MM.1S (cell line): ENCODE results near the gene SLC49A3.

Source experiments
- DNase-seq: peaks from one replicate; pipeline ENCODE4 v3.0.0-alpha.2; 2015
- H2AFZ ChIP-seq: fragments of 300-600 bp; sonication (generic); 2 replicates; pipeline ENCODE4 v1.6.0; 2016; ENCODE audit warnings: antibody characterized with exemption, low read length
- H3F3A ChIP-seq: fragments of 300-600 bp; sonication (generic); 2 replicates; pipeline ENCODE4 v1.6.1; 2016; ENCODE audit warnings: mild to moderate bottlenecking, antibody characterized with exemption, low read length, moderate library complexity, mixed read lengths; ENCODE audit not compliant: insufficient read depth
- H3K27ac ChIP-seq: fragments of 300-600 bp; sonication (generic); 2 replicates; pipeline ENCODE4 v1.5.1; 2016; ENCODE audit warnings: mild to moderate bottlenecking, low read length
- H3K27me3 ChIP-seq: fragments of 300-600 bp; sonication (generic); replicated peaks from 2 replicates; pipeline ENCODE4 v1.6.0; 2016; ENCODE audit warnings: low read length; ENCODE audit not compliant: insufficient read depth
- H3K36me3 ChIP-seq: fragments of 300-600 bp; sonication (generic); replicated peaks from 2 replicates; pipeline ENCODE4 v1.6.1; 2016; ENCODE audit warnings: mild to moderate bottlenecking, low read length, mixed read lengths; ENCODE audit not compliant: insufficient read depth
- H3K4me1 ChIP-seq: fragments of 300-600 bp; sonication (generic); 2 replicates; pipeline ENCODE4 v1.6.1; 2016; ENCODE audit warnings: low read length, mixed read lengths
- H3K4me2 ChIP-seq: fragments of 300-600 bp; sonication (generic); 2 replicates; pipeline ENCODE4 v1.6.0; 2016; ENCODE audit warnings: low read depth, low read length
- H3K4me3 ChIP-seq: fragments of 300-600 bp; sonication (generic); 2 replicates; pipeline ENCODE4 v1.5.1; 2016; ENCODE audit warnings: low read length, mixed read lengths
- H3K79me2 ChIP-seq: fragments of 300-600 bp; sonication (generic); 2 replicates; pipeline ENCODE4 v1.6.1; 2016; ENCODE audit warnings: mixed run types, low read length, mixed read lengths
- H3K9ac ChIP-seq: fragments of 300-600 bp; sonication (generic); 2 replicates; pipeline ENCODE4 v1.6.1; 2016; ENCODE audit warnings: low read length, mixed read lengths
- H3K9me2 ChIP-seq: fragments of 300-600 bp; sonication (generic); replicated peaks from 2 replicates; pipeline ENCODE4 v1.6.1; 2016; ENCODE audit warnings: mild to moderate bottlenecking, low read length, mixed read lengths; ENCODE audit not compliant: insufficient read depth
- H3K9me3 ChIP-seq: fragments of 300-600 bp; sonication (generic); replicated peaks from 2 replicates; pipeline ENCODE4 v1.6.1; 2016; ENCODE audit warnings: mild to moderate bottlenecking, low read length, mixed read lengths; ENCODE audit not compliant: insufficient read depth
- H4K20me1 ChIP-seq: fragments of 300-600 bp; sonication (generic); 2 replicates; pipeline ENCODE4 v1.6.1; 2016; ENCODE audit warnings: mild to moderate bottlenecking, low read length, moderate library complexity, mixed read lengths; ENCODE audit not compliant: insufficient read depth
- CTCF ChIP-seq: fragments of 300-600 bp; sonication (generic); IDR thresholded peaks from 2 replicates; pipeline ENCODE4 v1.5.1; 2016; ENCODE audit warnings: antibody characterized with exemption, low read length, mixed read lengths
- EZH2 ChIP-seq: fragments of 300-600 bp; sonication (generic); optimal IDR thresholded peaks from 2 replicates; pipeline ENCODE3; 2017; ENCODE audit warnings: low read depth, mild to moderate bottlenecking, antibody characterized with exemption, low read length, mixed read lengths
- EZH2phosphoT487 ChIP-seq: fragments of 300-600 bp; sonication (generic); IDR thresholded peaks from 2 replicates; pipeline ENCODE4 v1.6.1; 2018; ENCODE audit warnings: antibody characterized with exemption, low read length

Gene SLC49A3

GRCh38 chr4:712916-713632 is 24.1 kb upstream of the SLC49A3 start:
- no peak overlapping the region for H2AFZ ChIP-seq
- no peaks in the 10 kb centered on the region for H3K27me3 ChIP-seq
- H3K79me2 ChIP-seq, result no peaks in the 10 kb centered on the region
- no peaks in the 10 kb centered on the region for H3F3A ChIP-seq
- H3K36me3 ChIP-seq, result no peaks in the 10 kb centered on the region
- no peak overlapping the region for H3K4me3 ChIP-seq
- H3K4me2 ChIP-seq, result no peak overlapping the region
- H4K20me1 ChIP-seq, result no peaks in the 10 kb centered on the region
- H3K27ac ChIP-seq, result no peak overlapping the region
- H3K9me2 ChIP-seq, result no peaks in the 10 kb centered on the region
- H3K9me3 ChIP-seq, result no peaks in the 10 kb centered on the region
- H3K4me1 ChIP-seq, result no peaks in the 10 kb centered on the region
- no peak overlapping the region for H3K9ac ChIP-seq
- TF ChIP-seq EZH2phosphoT487 (no peak), CTCF (no peak), EZH2 (no peak)
- no peak for DNase-seq

- no peak overlapping the region for H3K4me3 ChIP-seq
- H3K36me3 ChIP-seq, result no peaks in the 10 kb centered on the region
- no peaks in the 10 kb centered on the region for H3K9me2 ChIP-seq
- H3K27ac ChIP-seq, result no peak overlapping the region
- no peaks in the 10 kb centered on the region for H3K27me3 ChIP-seq
- H3K9me3 ChIP-seq, result no peaks in the 10 kb centered on the region
- DNase-seq, result no peak
- no peaks in the 10 kb centered on the region for H4K20me1 ChIP-seq
- no peak overlapping the region for H3K9ac ChIP-seq
- H2AFZ ChIP-seq, result no peak overlapping the region
- H3F3A ChIP-seq, result no peaks in the 10 kb centered on the region
- no peak overlapping the region for H3K4me2 ChIP-seq
- no peaks in the 10 kb centered on the region for H3K4me1 ChIP-seq
- H3K79me2 ChIP-seq, result no peaks in the 10 kb centered on the region
- no peak for TF ChIP-seq EZH2phosphoT487
- TF ChIP-seq EZH2, result no peak
- no peak for TF ChIP-seq CTCF
Measured at GRCh38 chr4:712093-712492, 23.1 kb upstream of the SLC49A3 start.

DNA sequence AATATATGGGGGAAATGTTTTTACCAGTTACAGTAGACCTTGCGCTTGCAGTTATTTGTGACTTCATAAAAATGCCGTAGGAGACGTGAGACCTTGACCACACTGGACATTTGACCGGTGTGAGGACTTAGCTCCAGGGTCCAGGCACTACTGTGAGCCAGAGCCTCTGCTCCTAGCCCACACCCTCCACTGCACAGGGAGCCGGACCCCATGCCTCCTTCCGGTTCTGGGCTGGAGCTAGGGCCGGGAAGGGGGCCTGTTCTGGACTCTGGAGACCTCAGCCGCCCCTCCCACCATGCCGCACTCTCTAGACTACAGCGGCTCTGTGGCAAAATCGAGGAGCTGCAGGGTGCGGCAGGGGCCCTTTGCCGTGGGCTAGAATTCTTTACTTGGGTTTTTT is 22.0 kb upstream of the SLC49A3 start:
- no peak overlapping the region for H3K4me3 ChIP-seq
- H3K9me3 ChIP-seq, result no peaks in the 10 kb centered on the region
- no peak for TF ChIP-seq EZH2phosphoT487
- TF ChIP-seq CTCF, result no peak
- no peak for TF ChIP-seq EZH2
- no peak overlapping the region for H3K4me2 ChIP-seq
- H3K9ac ChIP-seq, result no peak overlapping the region
- H3K27me3 ChIP-seq, result no peaks in the 10 kb centered on the region
- no peaks in the 10 kb centered on the region for H4K20me1 ChIP-seq
- H3F3A ChIP-seq, result no peaks in the 10 kb centered on the region
- H3K36me3 ChIP-seq, result no peaks in the 10 kb centered on the region
- no peaks in the 10 kb centered on the region for H3K4me1 ChIP-seq
- H3K79me2 ChIP-seq, result no peaks in the 10 kb centered on the region
- no peak overlapping the region for H3K27ac ChIP-seq
- no peak overlapping the region for H2AFZ ChIP-seq
- no peak for DNase-seq
- no peaks in the 10 kb centered on the region for H3K9me2 ChIP-seq
